Stimulated activated naive B cell treated with anti-CD40 and anti-IgM and Interleukin-4, amounts not matched to agents 10 μg/mL and 1 μg/mL and 100 μg/mL, for 72 hours (primary cell): ENCODE data around the gene STOML2.

Experiments used
- ATAC-seq, 2 donors: fragments of 150-1000 bp; cut with Tn5 transposase; replicated peaks; 2 replicates each; pipeline ENCODE4 v1.10.0; 2021; ENCODE audit warnings: moderate library complexity in 1 of 2
- DNase-seq: peaks from one replicate; pipeline ENCODE4 v3.0.0; 2021
- H3K27ac Mint-ChIP-seq: one replicate; pipeline ENCODE4 v1.8.0; 2022; ENCODE audit warnings: mild to moderate bottlenecking, mixed read lengths
- H3K27me3 Mint-ChIP-seq, 2 donors: one replicate each; pipeline ENCODE4 v1.8.0; 2022; ENCODE audit warnings: mixed read lengths in 2 of 2
- H3K36me3 Mint-ChIP-seq, 2 donors: one replicate each; pipeline ENCODE4 v1.8.0; 2022; ENCODE audit warnings: mixed read lengths in 2 of 2, mild to moderate bottlenecking in 1 of 2
- H3K4me1 Mint-ChIP-seq, 2 donors: one replicate each; pipeline ENCODE4 v1.8.0; 2022; ENCODE audit warnings: mixed read lengths in 2 of 2, mild to moderate bottlenecking in 1 of 2
- H3K4me3 Mint-ChIP-seq, 2 donors: one replicate each; pipeline ENCODE4 v1.8.0; 2022; ENCODE audit warnings: mild to moderate bottlenecking in 2 of 2, mixed read lengths in 2 of 2, moderate library complexity in 1 of 2
- H3K9me3 Mint-ChIP-seq, 2 donors: one replicate each; pipeline ENCODE4 v1.8.0; 2022; ENCODE audit warnings: mixed read lengths in 2 of 2, mild to moderate bottlenecking in 1 of 2

The STOML2 gene

DNA sequence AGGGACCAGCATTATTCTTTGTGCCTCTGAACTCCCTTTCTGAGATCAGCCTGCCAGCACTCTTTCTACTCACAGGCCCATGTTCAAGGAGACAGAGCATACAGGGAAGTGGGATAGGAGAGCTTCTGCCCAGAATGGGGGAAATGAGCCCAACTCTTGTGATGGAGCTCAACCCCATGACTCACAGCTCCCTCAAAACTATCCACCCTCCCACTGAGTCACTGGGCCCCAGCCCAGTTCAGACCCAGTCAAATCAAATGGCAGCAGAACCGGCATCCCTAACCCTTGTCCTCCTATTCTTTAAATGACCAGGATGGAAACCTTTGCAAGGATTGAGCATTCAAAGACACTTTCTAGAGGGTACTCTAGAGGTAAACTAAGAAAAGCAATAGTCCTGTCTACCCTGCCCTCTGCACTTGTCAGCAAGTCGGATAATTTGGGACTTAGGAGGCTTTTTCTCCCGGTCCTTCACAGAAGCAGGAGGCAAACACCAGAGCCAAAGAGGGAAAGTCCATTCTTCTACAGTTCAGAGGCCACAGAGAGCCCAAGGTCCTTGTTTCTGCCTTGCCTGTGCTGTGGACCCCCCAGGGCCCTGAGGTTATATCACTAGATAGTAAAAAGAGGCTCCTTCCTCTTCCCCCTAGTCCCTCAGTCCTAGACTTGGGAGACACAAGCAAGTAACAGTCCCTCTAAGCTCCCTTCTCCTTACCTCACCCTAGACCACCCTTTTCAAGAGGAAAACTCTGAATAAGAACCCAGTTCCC is 9.5 kb upstream of the STOML2 start:
- peak overlapping the region; percentile 84 to 86 for H3K4me3 Mint-ChIP-seq
- peaks cover 1 to 10% of the 10 kb centered on the region in 2 donors for H3K36me3 Mint-ChIP-seq
- peak overlapping the region; percentile 92 for H3K27ac Mint-ChIP-seq
- peaks cover 45 to 77% of the 10 kb centered on the region in 2 donors for H3K4me1 Mint-ChIP-seq
- no peaks in the 10 kb centered on the region for H3K9me3 Mint-ChIP-seq
- DNase-seq (no peak), ATAC-seq (no peak)
- no peaks in the 10 kb centered on the region for H3K27me3 Mint-ChIP-seq

DNA sequence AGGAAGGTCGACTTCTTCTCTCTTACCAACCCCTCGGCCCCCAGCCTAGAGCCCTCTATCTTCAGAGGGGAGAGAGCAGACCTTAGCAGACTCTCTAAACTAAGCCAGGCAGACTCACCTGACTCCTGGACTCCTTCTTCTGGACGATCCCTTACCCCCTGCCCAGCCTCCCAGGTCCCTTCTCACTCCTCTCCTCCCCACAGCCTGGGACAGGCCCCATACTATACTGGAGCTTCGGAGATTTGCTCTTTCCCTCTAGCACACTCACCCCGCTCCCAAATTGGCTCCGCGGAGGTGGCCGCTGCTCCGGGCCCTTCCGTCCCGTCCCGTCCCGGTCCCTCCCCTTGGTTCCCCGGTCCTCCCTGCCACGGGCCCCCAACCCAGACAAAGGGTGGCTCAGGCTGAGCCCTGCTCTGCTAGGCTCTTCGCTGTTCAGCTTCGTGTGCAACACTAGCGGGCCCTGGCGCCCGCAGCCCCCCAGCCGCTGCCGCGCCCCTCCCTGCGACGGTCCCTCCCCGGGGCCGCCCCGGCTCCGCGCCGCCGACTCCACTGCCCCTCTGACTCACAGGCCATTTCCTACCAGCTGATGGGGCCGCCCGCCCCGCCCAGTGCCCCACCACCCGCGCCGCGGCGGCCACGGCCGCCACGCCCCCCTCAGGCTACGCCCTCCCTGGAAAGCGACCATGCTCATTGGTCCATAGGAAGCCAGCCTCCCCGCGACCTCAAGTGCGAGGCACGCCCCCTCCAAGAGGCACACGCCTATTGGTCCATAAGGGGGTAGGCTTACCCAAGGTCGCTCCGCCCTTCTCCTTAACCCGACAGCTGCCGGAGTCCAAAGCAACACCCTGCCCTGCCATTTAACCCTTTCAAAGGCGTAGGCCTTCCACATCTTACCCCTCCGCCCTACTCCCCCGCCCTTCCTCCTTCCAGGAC is 8.3 kb upstream of the STOML2 start:
- H3K4me1 Mint-ChIP-seq: peaks cover 40 to 68% of the 10 kb centered on the region in 2 donors

DNA sequence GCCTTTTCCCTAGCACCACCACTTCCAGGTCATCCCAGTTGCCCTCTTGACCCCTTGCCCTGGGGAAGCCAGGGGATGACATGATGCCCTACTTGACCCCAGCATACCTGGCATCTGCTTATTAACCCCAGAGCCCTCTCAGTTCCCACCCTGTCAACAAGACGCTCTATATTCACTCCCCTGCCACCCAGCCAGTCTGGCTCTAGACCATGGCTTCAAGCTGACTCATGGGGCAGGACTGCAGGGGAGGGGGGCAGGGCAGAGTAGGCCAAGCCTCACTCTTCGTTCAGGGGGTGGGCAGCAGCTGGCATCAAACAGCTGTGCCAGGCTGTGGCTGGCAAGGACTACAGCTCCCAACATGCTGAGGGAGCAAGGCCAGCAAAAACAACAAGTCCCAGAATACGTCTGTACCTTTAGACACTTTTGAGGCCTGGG is 7.4 kb upstream of the STOML2 start:
- DNase-seq (no peak), ATAC-seq (no peak)
- Mint-ChIP-seq H3K27me3 (no peaks in the 10 kb centered on the region), H3K9me3 (no peaks in the 10 kb centered on the region), H3K36me3 (peaks cover 14 to 24% of the 10 kb centered on the region in 2 donors), H3K4me1 (peaks cover 34 to 59% of the 10 kb centered on the region in 2 donors), H3K4me3 (peak overlapping the region; percentile 84 to 86), H3K27ac (no peak overlapping the region)

More for the DNA sequence above, 8.3 kb upstream of the STOML2 start:
- peak overlapping the region; percentile 84 to 86 for H3K4me3 Mint-ChIP-seq
- peak; percentile 95 for DNase-seq
- no peaks in the 10 kb centered on the region for H3K27me3 Mint-ChIP-seq
- no peaks in the 10 kb centered on the region for H3K9me3 Mint-ChIP-seq
- ATAC-seq: peak; percentile 69 to 80
- H3K36me3 Mint-ChIP-seq: peaks cover 6 to 15% of the 10 kb centered on the region in 2 donors
- peak overlapping the region; percentile 92 for H3K27ac Mint-ChIP-seq

DNA sequence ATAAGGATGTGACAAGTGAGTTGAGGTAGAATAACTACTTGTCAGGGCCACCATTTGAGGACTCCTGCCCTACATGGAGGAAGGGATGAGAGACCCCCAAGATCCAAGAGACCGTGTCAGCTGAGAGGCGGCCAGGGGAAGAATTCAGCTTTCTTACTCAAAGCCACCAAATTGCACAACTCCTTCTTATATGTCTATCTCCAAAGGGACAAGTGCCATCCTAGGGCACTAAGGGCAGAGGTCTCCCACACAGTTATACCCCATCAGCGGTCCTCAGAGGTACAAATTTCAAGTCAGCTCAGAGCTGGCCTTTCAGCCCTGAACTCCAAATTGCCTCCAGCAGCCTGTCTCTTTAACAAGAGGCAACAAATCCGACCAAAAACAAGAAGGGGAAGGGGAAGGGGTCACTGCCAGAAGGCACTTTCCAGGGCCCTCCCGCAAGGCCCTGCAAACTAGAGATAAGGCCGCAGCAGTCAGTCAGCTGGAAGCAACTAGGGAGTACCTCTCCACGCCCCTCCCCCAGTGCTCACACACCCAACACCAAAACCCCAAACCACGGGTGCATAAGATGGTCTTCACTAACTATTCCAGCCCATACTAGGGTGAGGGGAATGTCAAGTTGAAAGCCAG is 6.1 kb upstream of the STOML2 start:
- H3K36me3 Mint-ChIP-seq: peaks cover 17 to 33% of the 10 kb centered on the region in 2 donors
- DNase-seq (no peak), ATAC-seq (no peak)
- H3K4me3 Mint-ChIP-seq: no peak overlapping the region
- H3K27ac Mint-ChIP-seq: no peak overlapping the region
- H3K9me3 Mint-ChIP-seq: no peaks in the 10 kb centered on the region
- H3K4me1 Mint-ChIP-seq: peaks cover 26 to 50% of the 10 kb centered on the region in 2 donors
- no peaks in the 10 kb centered on the region for H3K27me3 Mint-ChIP-seq

DNA sequence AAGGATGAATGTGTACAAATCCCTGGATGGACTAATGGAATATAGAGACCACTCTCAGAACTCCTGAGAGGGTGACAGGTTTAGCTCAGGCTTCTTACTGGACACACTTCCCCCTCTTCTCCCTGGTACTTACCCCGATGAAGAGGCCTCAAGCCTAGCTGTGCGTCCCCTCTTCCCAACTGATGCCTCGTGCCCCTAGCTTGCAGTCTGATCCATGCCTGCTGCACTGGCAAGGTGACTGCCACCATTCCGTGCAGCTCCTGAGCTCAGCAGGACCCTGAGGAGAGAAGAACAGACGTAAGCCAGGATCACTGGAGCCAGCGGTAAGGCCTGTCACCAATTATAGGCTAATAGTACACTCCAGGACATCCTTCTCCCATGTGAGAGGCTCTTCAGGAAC is 5.5 kb upstream of the STOML2 start:
- H3K36me3 Mint-ChIP-seq: peaks cover 17 to 28% of the 10 kb centered on the region in 2 donors
- H3K4me3 Mint-ChIP-seq: no peak overlapping the region
- H3K27me3 Mint-ChIP-seq: no peaks in the 10 kb centered on the region
- no peaks in the 10 kb centered on the region for H3K9me3 Mint-ChIP-seq
- peaks cover 25 to 50% of the 10 kb centered on the region in 2 donors for H3K4me1 Mint-ChIP-seq
- no peak overlapping the region for H3K27ac Mint-ChIP-seq
- no peak for ATAC-seq
- no peak for DNase-seq

DNA sequence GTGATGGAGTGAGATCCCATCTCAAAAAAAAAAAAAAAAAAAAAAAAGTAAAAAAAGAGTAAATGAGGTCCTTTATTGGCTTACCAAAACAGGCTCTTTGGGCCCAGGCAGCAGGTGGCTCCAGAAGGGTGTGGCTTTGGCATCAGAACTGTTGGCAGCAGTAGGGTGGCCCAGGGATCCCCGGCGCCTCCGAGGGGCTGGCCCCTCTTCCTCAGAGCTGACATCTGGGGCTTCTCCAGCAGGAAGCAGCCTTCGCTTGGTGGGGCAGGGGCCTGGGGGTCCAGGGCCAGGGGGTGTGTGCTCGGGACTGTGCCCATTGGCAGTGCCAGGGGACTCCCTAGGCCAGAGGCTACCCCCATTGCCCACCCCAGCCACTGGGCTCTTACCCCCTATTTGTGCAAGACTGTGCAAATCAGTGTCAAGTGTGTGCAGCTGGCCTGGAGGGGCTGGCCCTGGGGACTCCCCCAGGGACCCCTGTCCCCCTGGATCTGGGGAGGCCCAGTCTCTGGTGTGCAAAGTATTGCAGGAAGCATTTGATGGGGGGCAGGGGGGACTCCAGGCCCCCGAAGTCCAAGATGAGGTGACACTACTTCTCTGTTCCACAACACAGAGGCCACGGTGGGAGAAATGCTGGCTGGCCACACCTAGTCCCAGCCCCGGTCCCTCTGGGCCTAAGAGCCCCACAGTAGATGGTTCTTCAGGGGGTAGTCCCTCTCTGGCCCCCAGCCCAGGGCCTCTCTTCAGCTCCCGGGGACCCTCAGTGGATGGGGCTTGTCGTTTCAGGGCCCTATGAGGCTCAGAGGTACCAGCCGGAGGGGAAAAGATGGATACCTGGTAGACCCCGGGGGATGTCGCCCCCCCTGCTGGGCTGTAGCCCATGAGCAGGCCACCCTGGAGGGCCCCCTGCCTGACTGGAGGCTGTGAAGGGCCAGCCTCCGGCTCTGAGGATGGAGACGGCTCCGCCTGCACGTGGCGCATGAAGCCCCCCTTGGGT is 4.7 kb upstream of the STOML2 start:
- H3K4me3 Mint-ChIP-seq: no peak overlapping the region
- H3K27me3 Mint-ChIP-seq: no peaks in the 10 kb centered on the region
- H3K4me1 Mint-ChIP-seq: peaks cover 26 to 54% of the 10 kb centered on the region in 2 donors
- no peak overlapping the region for H3K27ac Mint-ChIP-seq
- peaks cover 20 to 33% of the 10 kb centered on the region in 2 donors for H3K36me3 Mint-ChIP-seq
- no peaks in the 10 kb centered on the region for H3K9me3 Mint-ChIP-seq
- no peak for DNase-seq
- no peak for ATAC-seq

DNA sequence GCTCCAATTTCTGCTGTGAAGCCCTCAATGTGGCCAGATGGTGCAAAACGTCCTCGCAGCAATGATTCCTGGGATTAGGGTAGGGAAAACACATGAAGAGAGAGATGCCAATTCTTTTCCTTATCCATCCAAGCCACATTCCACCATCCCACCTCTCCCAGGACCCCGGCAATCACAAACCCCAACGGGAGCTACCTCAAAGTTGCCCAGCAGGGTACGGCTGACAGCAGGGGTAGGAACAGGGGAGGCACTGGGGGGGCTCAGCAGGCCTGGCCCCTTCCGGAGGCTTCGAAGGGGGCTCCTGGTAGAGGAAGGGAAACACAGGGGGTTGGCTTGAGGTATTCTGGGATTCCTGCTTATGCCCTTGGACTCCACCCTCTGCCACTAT is 3.4 kb upstream of the STOML2 start:
- Mint-ChIP-seq H3K27ac (no peak overlapping the region), H3K27me3 (no peaks in the 10 kb centered on the region), H3K9me3 (no peaks in the 10 kb centered on the region), H3K4me1 (peaks cover 29 to 53% of the 10 kb centered on the region in 2 donors), H3K4me3 (no peak overlapping the region), H3K36me3 (peaks cover 24 to 40% of the 10 kb centered on the region in 2 donors)
- ATAC-seq: no peak
- no peak for DNase-seq

DNA sequence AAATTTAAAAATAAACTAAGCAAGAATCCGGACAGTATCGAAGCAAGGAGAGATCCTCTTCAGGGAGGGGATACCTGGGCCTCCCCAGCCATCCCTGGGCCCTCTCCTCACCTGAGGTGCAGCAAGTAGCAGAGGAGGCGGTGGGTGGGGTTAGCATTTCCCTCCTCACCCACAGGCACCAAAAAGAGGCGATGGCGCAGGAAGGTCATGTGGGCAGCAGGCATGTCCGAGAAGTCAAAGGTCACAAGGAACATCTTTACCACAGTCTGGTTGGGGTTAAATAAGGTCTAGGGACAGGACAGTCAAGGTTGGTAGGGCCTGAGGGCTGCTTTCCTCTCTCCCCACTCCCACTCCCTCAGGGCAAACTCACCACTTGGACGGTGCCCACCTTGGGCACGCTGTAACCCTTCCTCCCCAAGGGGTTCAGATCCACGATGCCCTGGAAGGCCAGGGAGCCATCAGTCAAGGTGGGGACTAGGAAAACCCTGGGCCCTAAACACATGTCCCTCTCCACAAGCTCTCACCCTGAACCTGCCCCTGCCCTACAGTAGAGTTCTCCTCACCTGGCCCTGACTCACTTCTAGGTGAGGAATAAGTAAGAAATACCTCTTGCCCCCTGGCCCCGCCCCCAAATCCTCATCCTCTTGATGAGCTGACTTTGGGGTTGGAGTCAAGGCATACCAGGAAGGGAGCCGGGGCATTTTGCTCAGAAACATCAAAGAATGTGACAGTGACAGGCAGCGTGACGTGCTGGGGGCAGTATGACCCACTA is 2.8 kb upstream of the STOML2 start:
- H3K36me3 Mint-ChIP-seq: peaks cover 30 to 46% of the 10 kb centered on the region in 2 donors
- no peak for DNase-seq
- no peak for ATAC-seq
- no peak overlapping the region for H3K4me3 Mint-ChIP-seq
- H3K9me3 Mint-ChIP-seq: no peaks in the 10 kb centered on the region
- peaks cover 31 to 53% of the 10 kb centered on the region in 2 donors for H3K4me1 Mint-ChIP-seq
- no peak overlapping the region for H3K27ac Mint-ChIP-seq
- no peaks in the 10 kb centered on the region for H3K27me3 Mint-ChIP-seq

DNA sequence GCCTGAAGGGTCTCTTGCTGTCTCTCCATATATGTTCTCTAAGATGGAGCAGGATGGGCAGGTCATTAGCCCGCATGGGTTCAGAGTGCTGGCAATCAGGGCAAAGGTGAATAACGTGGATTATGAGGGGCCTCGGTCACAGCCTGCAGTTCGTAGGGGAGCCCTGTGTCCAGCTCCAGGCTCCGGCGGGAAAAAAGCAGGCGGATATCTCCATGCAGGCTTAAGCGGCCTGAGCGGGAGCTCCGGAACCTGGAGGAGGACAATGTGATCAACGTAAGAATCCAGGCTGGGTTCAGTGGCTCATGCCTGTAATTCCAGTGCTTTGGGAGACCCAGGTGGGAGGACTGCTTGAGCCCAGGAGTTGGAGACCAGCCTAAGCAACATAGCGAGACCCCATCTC is 2.2 kb upstream of the STOML2 start:
- Mint-ChIP-seq H3K27ac (no peak overlapping the region), H3K4me1 (peaks cover 31 to 53% of the 10 kb centered on the region in 2 donors), H3K4me3 (no peak overlapping the region), H3K9me3 (no peaks in the 10 kb centered on the region), H3K27me3 (no peaks in the 10 kb centered on the region), H3K36me3 (peaks cover 35 to 52% of the 10 kb centered on the region in 2 donors)
- ATAC-seq (no peak), DNase-seq (no peak)

DNA sequence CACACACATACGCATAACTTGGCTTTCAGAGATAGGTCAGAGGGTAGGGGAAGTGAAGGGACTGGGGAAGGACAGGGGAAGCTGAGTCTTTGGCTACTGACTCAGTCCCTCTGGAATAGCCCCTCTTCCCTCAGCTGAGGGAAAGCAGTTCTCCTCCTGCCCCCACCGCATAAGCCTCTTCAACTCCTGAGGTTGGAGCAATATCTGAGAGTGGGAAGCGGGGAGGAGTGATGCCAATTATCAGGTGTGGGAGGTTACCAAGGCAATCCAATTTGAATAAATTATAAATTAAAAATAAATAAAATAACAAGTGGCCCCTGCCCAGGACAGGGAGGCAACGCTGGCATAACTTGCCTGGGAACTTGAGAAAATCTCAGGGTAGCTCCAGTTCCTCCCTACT is 1.7 kb upstream of the STOML2 start:
- ATAC-seq (no peak), DNase-seq (no peak)
- Mint-ChIP-seq H3K27me3 (no peaks in the 10 kb centered on the region), H3K27ac (peak overlapping the region; percentile 31), H3K4me3 (no peak overlapping the region), H3K9me3 (no peaks in the 10 kb centered on the region), H3K36me3 (peaks cover 38 to 58% of the 10 kb centered on the region in 2 donors), H3K4me1 (peaks cover 34 to 53% of the 10 kb centered on the region in 2 donors)

DNA sequence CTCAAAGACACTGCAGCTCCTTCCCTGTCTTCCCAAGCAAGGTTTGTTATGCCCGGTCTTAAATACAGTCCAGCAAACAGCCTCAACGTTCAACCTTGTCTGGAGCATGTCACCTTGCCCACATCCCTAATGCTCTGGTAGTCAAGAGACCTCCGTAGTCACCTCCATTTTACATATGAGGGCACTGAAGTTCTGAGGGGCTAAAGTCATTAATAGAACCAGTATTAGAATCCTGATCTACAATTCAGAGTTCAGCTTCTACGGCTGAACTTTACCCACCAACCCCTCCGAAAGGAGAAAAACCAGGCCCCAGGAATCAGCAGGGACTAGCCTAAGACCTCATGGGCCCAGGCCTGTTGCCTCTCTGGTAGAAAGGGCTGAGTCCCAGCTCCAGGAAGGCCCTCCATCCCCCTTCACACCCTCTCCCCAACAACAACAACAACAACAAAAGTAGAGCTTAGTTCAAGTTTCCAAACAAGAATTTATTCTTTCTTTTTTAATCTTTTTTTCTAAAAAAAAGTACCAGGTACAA is 795 bp upstream of the STOML2 start:
- no peaks in the 10 kb centered on the region for H3K27me3 Mint-ChIP-seq
- H3K27ac Mint-ChIP-seq: peak overlapping the region; percentile 99
- no peak for DNase-seq
- H3K4me1 Mint-ChIP-seq: peaks cover 37 to 47% of the 10 kb centered on the region in 2 donors
- no peaks in the 10 kb centered on the region for H3K9me3 Mint-ChIP-seq
- H3K4me3 Mint-ChIP-seq: peak overlapping the region; percentile 94 to 99
- peaks cover 38 to 66% of the 10 kb centered on the region in 2 donors for H3K36me3 Mint-ChIP-seq
- peak in 1 of 2 donors; percentile 6 for ATAC-seq

DNA sequence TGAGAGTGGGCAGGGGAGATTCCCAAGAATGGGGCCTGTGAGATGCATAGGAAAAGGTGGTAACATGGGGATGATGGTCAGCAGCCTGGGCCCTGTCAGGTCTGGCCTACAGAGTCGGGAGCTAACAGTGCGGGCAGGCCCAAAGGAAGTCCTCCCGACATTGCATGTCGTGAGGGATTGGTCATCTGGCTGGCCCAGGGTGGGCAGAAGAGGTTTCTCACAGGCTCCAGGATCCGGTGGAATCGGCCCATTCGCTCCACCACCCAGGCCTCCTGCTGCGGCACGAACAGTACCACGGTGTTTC is 514 bp downstream of the STOML2 start:
- no peaks in the 10 kb centered on the region for H3K27me3 Mint-ChIP-seq
- H3K4me1 Mint-ChIP-seq: peaks cover 41 to 53% of the 10 kb centered on the region in 2 donors
- H3K4me3 Mint-ChIP-seq: peak overlapping the region; percentile 94 to 99
- ATAC-seq (peak in 1 of 2 donors; percentile 2), DNase-seq (no peak)
- peaks cover 39 to 68% of the 10 kb centered on the region in 2 donors for H3K36me3 Mint-ChIP-seq
- peak overlapping the region; percentile 99 for H3K27ac Mint-ChIP-seq
- H3K9me3 Mint-ChIP-seq: no peaks in the 10 kb centered on the region
